Lower leg skin (tissue), 3 donors: ENCODE data around the gene PPP1R26.

Source experiments
- CTCF ChIP-seq, 3 donors: fragments of 450-650 bp; IDR thresholded peaks; one replicate each; pipeline ENCODE4 v1.5.1; 2016; ENCODE audit warnings: antibody characterized with exemption in 3 of 3, mild to moderate bottlenecking in 3 of 3, moderate library complexity in 2 of 3
- POLR2A ChIP-seq, 2 donors: fragments of 450-650 bp; IDR thresholded peaks; one replicate each; pipeline ENCODE4 v1.6.1; 2016 to 2017; ENCODE audit warnings: antibody characterized with exemption in 2 of 2, mild to moderate bottlenecking in 1 of 2, moderate library complexity in 1 of 2

- TF ChIP-seq CTCF (IDR thresholded peaks at IDR 0.05) (no peak), POLR2A (IDR thresholded peaks at IDR 0.05) (no peak)
These were observed 12.2 kb downstream of the PPP1R26 start for GRCh38 chr9:135491764-135492163.
